ENCODE results near the gene SPAG16.

The SPAG16 gene

DNA sequence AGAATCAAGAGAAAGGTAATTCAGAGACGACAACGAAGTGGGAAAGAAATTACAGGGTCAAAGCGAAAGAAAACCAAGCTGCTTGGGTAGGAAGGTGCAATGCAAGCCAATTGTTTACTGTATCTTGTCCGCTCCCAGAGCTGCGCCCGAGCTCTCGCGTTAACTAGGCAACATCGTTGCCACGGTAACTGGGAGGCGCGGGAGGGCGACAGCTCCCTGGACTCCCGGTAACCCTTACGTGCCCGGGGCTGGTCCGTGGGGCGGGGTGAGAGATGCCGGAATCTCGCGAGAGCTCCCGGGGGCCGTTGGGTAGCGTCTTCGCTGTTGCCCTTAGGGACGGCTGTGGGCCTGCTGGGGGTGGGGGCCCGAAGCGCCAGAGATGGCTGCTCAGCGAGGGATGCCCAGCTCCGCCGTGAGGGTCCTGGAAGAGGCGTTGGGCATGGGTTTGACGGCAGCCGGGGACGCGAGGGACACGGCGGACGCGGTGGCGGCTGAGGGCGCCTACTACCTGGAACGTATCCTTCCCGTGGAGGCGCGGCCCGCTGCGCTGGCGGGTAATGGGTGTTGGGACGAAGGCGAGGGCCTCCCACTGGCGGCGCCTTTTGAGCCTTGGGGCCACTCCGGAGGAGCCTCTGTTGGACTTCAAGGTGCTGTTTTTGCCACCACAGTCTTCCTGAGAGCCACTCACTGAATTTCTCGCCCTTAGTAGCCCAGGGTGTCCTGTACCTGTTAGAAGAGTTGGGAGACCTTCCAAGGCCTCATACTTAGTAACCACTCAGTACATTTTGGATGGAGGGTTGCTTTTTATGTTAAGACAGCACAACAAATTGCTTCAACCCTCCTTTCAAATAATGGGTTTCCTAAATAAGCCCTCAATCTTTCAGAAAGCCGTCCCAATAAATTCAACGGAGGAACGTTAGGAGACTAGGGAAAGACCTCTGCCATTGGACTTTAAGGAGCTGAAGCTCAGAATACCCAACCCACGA lies at the start of gene SPAG16:
SPAG16 (plus strand) TSS at position 360 of the 986 bp plus-strand sequence.
- H3K27ac ChIP-seq: peak within 1 kb of the TSS; percentile 60
- TF ChIP-seq ZFX (IDR thresholded peaks at IDR 0.05; ENCODE audit: borderline replicate concordance): no peak
- TF ChIP-seq, protein P1, sequence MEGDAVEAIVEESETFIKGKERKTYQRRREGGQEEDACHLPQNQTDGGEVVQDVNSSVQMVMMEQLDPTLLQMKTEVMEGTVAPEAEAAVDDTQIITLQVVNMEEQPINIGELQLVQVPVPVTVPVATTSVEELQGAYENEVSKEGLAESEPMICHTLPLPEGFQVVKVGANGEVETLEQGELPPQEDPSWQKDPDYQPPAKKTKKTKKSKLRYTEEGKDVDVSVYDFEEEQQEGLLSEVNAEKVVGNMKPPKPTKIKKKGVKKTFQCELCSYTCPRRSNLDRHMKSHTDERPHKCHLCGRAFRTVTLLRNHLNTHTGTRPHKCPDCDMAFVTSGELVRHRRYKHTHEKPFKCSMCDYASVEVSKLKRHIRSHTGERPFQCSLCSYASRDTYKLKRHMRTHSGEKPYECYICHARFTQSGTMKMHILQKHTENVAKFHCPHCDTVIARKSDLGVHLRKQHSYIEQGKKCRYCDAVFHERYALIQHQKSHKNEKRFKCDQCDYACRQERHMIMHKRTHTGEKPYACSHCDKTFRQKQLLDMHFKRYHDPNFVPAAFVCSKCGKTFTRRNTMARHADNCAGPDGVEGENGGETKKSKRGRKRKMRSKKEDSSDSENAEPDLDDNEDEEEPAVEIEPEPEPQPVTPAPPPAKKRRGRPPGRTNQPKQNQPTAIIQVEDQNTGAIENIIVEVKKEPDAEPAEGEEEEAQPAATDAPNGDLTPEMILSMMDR (IDR thresholded peaks at IDR 0.05): 0 out of 2 replicates have a peak, but pooled peaks have one; percentile 9

DNA sequence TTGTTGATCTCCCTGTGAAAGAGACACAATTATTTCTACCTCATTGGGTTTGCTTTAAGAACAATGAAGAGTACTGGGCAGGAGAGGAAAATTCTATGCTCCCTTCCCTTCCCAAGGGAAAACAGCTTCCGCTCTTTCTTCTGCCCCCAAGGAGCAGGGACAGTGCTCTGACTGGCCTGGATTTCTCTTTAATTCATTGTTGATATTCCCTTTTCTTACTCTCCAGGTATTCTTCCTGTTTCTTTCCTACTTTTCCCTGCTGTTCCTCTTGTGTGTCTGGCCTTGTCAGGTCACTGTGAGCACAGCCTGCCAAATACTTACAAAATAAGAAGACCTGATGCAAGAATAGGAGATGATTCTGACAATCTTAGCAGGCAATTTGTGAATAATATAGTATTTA lies 49.6 kb upstream of the SPAG16 start:
- TF ChIP-seq ZFX (IDR thresholded peaks at IDR 0.05; ENCODE audit: borderline replicate concordance): no peak
- TF ChIP-seq, protein P1 (IDR thresholded peaks at IDR 0.05): no peak
- H3K27ac ChIP-seq: no peak overlapping the region

DNA sequence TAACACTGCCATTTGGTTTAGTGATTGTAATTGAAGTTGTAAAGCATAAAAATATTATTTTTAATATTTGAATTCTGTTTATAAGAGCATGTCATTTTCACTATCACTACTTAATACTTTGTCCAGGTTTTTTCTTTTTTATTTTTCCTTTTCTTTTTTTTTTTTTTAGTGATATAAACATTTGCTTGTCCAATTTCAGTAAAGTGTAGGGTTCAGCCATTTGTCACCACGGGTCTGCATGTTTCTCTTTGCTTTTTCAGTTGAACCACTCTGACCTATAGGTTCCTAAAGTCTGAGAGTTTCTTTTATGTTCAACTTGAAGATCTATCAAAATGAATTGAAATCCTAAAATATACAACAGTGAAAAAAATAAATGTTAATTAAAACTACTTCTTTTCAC lies 48.5 kb upstream of the SPAG16 start:
- TF ChIP-seq, protein P1 (IDR thresholded peaks at IDR 0.05): no peak
- H3K27ac ChIP-seq: no peak overlapping the region

DNA sequence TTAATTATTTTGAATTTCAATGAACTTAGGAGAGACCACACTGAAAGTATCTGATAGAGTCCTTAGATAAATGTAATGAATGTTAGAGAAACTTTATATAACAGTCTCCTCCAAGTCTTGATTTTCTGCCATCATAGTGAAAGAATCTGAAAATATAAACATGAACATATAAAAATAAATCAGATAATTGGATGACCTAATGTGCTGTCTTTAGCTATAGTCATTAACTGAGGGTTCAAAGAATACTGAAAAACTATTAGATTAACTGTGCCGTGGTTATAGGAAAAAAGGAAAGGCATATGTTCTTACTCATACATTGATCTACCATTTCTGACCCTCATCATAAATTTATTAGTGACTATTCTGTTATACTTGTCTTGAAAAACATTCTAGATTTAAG lies 47.0 kb upstream of the SPAG16 start:
- no peak overlapping the region for H3K27ac ChIP-seq
- TF ChIP-seq, protein P1 (IDR thresholded peaks at IDR 0.05): no peak
- no peak for TF ChIP-seq ZFX (IDR thresholded peaks at IDR 0.05; ENCODE audit: borderline replicate concordance)

DNA sequence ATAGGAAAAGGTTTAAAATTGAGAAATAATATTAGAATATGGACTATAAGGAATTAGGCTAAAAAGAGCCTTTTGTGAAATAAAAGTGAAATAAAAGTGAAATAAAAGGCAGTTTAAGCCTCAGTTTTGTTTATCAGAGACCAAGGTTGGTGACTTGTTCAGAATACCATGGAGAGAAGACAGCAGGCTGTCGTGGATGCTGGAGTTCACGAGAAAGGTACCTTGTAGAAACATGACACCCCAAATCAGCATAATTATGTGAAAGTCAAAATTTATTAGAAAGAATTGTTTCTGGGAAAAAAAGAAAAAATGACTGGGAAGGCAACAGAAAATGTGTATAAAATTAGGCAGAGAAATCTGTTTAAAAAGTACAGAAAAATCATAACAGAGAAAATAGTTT lies 46.5 kb upstream of the SPAG16 start:
- TF ChIP-seq, protein P1 (IDR thresholded peaks at IDR 0.05): no peak
- no peak for TF ChIP-seq ZFX (IDR thresholded peaks at IDR 0.05; ENCODE audit: borderline replicate concordance)
- no peak overlapping the region for H3K27ac ChIP-seq

DNA sequence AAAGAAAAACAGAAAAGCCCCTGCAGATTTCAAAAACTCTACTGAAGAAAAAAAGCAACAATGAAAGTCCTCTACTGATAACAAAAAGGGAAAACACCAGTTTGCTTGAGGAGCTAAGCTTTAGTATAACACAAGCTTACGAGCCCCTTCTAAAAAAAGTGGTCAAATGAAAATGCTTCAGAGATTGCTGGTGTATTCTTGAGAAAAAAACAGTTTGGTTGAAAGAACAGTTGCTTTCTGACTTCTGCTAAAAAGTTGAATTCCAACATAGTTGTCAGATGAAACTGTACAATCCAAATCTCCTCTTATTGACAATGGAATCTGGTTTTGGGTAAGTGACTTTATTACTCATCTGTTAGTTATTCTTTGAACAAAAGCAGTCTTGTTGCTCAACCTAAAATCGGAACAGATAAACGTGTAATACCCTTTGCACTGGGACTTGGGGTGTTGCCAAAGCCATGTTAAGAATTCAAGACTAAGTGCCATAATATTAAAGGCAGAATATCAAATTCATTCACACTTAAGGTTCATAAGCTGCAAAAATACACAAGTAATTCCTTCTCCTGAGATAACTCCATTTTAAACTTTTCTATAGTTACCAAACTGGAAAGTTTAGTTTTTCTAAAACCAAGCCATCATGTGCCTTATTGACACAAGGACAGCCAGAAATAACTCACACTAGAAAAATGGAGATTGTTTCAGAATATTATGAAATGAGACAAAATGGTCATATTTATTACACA lies 45.3 kb upstream of the SPAG16 start:
- no peak overlapping the region for H3K27ac ChIP-seq
- TF ChIP-seq, protein P1 (IDR thresholded peaks at IDR 0.05): no peak
- no peak for TF ChIP-seq ZFX (IDR thresholded peaks at IDR 0.05; ENCODE audit: borderline replicate concordance)

Data from 22Rv1 (cell line).